Trophoblast cell (in vitro differentiated cells and primary cell): ENCODE data around the gene SCAPER.

Experiments
- DNase-seq, 2 donors: peaks; one replicate each; pipeline ENCODE4 v3.0.0-alpha.2; 2016
- H2AFZ ChIP-seq: 2 replicates; pipeline ENCODE4 v1.6.1; 2013; ENCODE audit warnings: low read length, moderate library complexity, mild to moderate bottlenecking; ENCODE audit not compliant: insufficient read depth, poor library complexity
- H2AK5ac ChIP-seq: 2 replicates; pipeline ENCODE4 v1.6.1; 2013; ENCODE audit warnings: mild to moderate bottlenecking, low read length
- H2BK120ac ChIP-seq: 2 replicates; pipeline ENCODE4 v1.6.1; 2013; ENCODE audit warnings: low read length, mild to moderate bottlenecking, moderate library complexity; ENCODE audit not compliant: insufficient read depth, poor library complexity
- H2BK12ac ChIP-seq: 2 replicates; pipeline ENCODE4 v1.6.1; 2013; ENCODE audit warnings: mild to moderate bottlenecking, low read length, moderate library complexity
- H2BK5ac ChIP-seq: 2 replicates; pipeline ENCODE4 v1.6.1; 2013; ENCODE audit warnings: low read length, low read depth, moderate library complexity, mild to moderate bottlenecking; ENCODE audit not compliant: poor library complexity
- H3K14ac ChIP-seq: 2 replicates; pipeline ENCODE4 v1.6.1; 2013; ENCODE audit warnings: mild to moderate bottlenecking, low read length
- H3K18ac ChIP-seq: 2 replicates; pipeline ENCODE4 v1.6.1; 2013; ENCODE audit warnings: mild to moderate bottlenecking, low read length
- H3K23ac ChIP-seq: 2 replicates; pipeline ENCODE4 v1.6.1; 2013; ENCODE audit warnings: low read length
- H3K27ac ChIP-seq: 2 replicates; pipeline ENCODE4 v1.5.1; 2013; ENCODE audit warnings: low read depth, mild to moderate bottlenecking, inconsistent platforms, low read length, moderate library complexity
- H3K27me3 ChIP-seq: 2 replicates; pipeline ENCODE4 v1.6.1; 2013; ENCODE audit warnings: inconsistent platforms, mild to moderate bottlenecking, low read length, moderate library complexity; ENCODE audit not compliant: insufficient read depth
- H3K36me3 ChIP-seq, 2 experiments: 1 replicate in 1 of 2; 2 replicates in 1 of 2; pipeline ENCODE4 v1.6.1; 2013; ENCODE audit warnings: low read length in 2 of 2, mild to moderate bottlenecking in 2 of 2, moderate library complexity in 1 of 2; ENCODE audit not compliant: insufficient read depth in 2 of 2, control insufficient read depth in 1 of 2
- H3K4ac ChIP-seq: 2 replicates; pipeline ENCODE4 v1.6.1; 2013; ENCODE audit warnings: low read depth, mild to moderate bottlenecking, low read length, moderate library complexity
- H3K4me1 ChIP-seq, 2 experiments: 1 replicate in 1 of 2; 2 replicates in 1 of 2; pipeline ENCODE4 v1.6.1; 2013; ENCODE audit warnings: low read length in 2 of 2, mild to moderate bottlenecking in 2 of 2, moderate library complexity in 1 of 2; ENCODE audit not compliant: insufficient read depth in 2 of 2, control insufficient read depth in 1 of 2
- H3K4me2 ChIP-seq: 2 replicates; pipeline ENCODE4 v1.6.1; 2013; ENCODE audit warnings: inconsistent platforms, mild to moderate bottlenecking, low read length, moderate library complexity
- H3K4me3 ChIP-seq: 2 replicates; pipeline ENCODE4 v1.5.1; 2013; ENCODE audit warnings: mild to moderate bottlenecking, low read depth, low read length, inconsistent platforms
- H3K79me1 ChIP-seq: one replicate; pipeline ENCODE4 v1.6.1; 2013; ENCODE audit warnings: low read length
- H3K79me2 ChIP-seq: 2 replicates; pipeline ENCODE4 v1.6.1; 2013; ENCODE audit warnings: low read length, mild to moderate bottlenecking; ENCODE audit not compliant: control insufficient read depth, insufficient read depth, poor library complexity
- H3K9ac ChIP-seq: 2 replicates; pipeline ENCODE4 v1.6.1; 2013; ENCODE audit warnings: mild to moderate bottlenecking, low read length
- H3K9me3 ChIP-seq: 2 replicates; pipeline ENCODE4 v1.6.1; 2013; ENCODE audit warnings: low read depth, mild to moderate bottlenecking, control low read depth, inconsistent platforms, low read length; ENCODE audit not compliant: insufficient read depth
- H4K12ac ChIP-seq: 2 replicates; pipeline ENCODE4 v1.6.1; 2013; ENCODE audit warnings: low read depth, mild to moderate bottlenecking, low read length, moderate library complexity
- H4K8ac ChIP-seq: 2 replicates; pipeline ENCODE4 v1.6.1; 2013; ENCODE audit warnings: low read depth, mild to moderate bottlenecking, low read length, moderate library complexity
- H4K91ac ChIP-seq: one replicate; pipeline ENCODE4 v1.6.1; 2013; ENCODE audit warnings: low read depth, mild to moderate bottlenecking, low read length, moderate library complexity
- WGBS: extraction: QIAGEN DNeasy Blood & Tissue Kit; methylation state at CpG from one replicate; pipeline ENCODE4 v1.1.7; 2013; ENCODE audit warnings: missing lambda C conversion rate; ENCODE audit not compliant: insufficient read length, insufficient coverage; ENCODE audit errors: extremely low coverage; 5-methylcytosine and 5-hydroxymethylcytosine counted together

Gene SCAPER

GRCh38 chr15:76451540-76451939, 453.6 kb downstream of the SCAPER start:
- H3K79me1 ChIP-seq: no peaks in the 10 kb centered on the region
- WGBS: no CpG with 5 or more reads among the region's 1 CpG

GRCh38 chr15:76449455-76449854, 455.7 kb downstream of the SCAPER start:
- no CpG with 5 or more reads among the region's 1 CpG for WGBS
- H3K4me3 ChIP-seq: no peak overlapping the region
- no peak overlapping the region for H3K4ac ChIP-seq
- no peaks in the 10 kb centered on the region for H3K36me3 ChIP-seq
- H2BK5ac ChIP-seq: no peak overlapping the region
- no peaks in the 10 kb centered on the region for H3K79me2 ChIP-seq
- no peak overlapping the region for H2BK12ac ChIP-seq
- DNase-seq: no peak
- H3K4me2 ChIP-seq: no peak overlapping the region
- H2AK5ac ChIP-seq: no peak overlapping the region
- no peak overlapping the region for H3K18ac ChIP-seq
- H2AFZ ChIP-seq: no peak overlapping the region
- H3K79me1 ChIP-seq: no peaks in the 10 kb centered on the region
- H3K4me1 ChIP-seq: no peaks in the 10 kb centered on the region
- no peak overlapping the region for H3K23ac ChIP-seq
- H2BK120ac ChIP-seq: no peak overlapping the region
- no peak overlapping the region for H3K14ac ChIP-seq
- H4K91ac ChIP-seq: no peak overlapping the region
- H3K27ac ChIP-seq: no peak overlapping the region
- no peak overlapping the region for H4K8ac ChIP-seq
- no peak overlapping the region for H3K9ac ChIP-seq
- H4K12ac ChIP-seq: no peak overlapping the region
- no peaks in the 10 kb centered on the region for H3K27me3 ChIP-seq
- no peaks in the 10 kb centered on the region for H3K9me3 ChIP-seq

More at GRCh38 chr15:76451540-76451939, 453.6 kb downstream of the SCAPER start:
- Histone ChIP-seq H2BK120ac (no peak overlapping the region), H4K12ac (no peak overlapping the region), H3K9me3 (no peaks in the 10 kb centered on the region), H4K8ac (no peak overlapping the region), H3K4ac (no peak overlapping the region), H3K14ac (no peak overlapping the region), H3K4me2 (no peak overlapping the region), H3K27ac (no peak overlapping the region), H3K27me3 (no peaks in the 10 kb centered on the region), H3K18ac (no peak overlapping the region), H3K36me3 (no peaks in the 10 kb centered on the region), H3K4me3 (no peak overlapping the region), H3K23ac (no peak overlapping the region), H2AFZ (no peak overlapping the region), H4K91ac (no peak overlapping the region), H2BK12ac (no peak overlapping the region), H2AK5ac (no peak overlapping the region), H3K79me2 (no peaks in the 10 kb centered on the region), H3K4me1 (no peaks in the 10 kb centered on the region), H3K9ac (no peak overlapping the region), H2BK5ac (no peak overlapping the region)
- DNase-seq: no peak

- H3K27me3 ChIP-seq: no peaks in the 10 kb centered on the region
- H3K79me2 ChIP-seq: no peaks in the 10 kb centered on the region
- no peak overlapping the region for H3K14ac ChIP-seq
- no peak overlapping the region for H3K4me3 ChIP-seq
- no peak overlapping the region for H2AK5ac ChIP-seq
- no peak overlapping the region for H4K12ac ChIP-seq
- H3K4me2 ChIP-seq: no peak overlapping the region
- no peak overlapping the region for H3K27ac ChIP-seq
- WGBS: no CpG with 5 or more reads among the region's 2 CpGs
- H3K9me3 ChIP-seq: no peaks in the 10 kb centered on the region
- H3K4me1 ChIP-seq: no peaks in the 10 kb centered on the region
- no peak overlapping the region for H3K9ac ChIP-seq
- no peak overlapping the region for H3K23ac ChIP-seq
- H3K79me1 ChIP-seq: no peaks in the 10 kb centered on the region
- no peak overlapping the region for H2BK120ac ChIP-seq
- no peak overlapping the region for H3K18ac ChIP-seq
- no peak overlapping the region for H4K8ac ChIP-seq
- H3K36me3 ChIP-seq: no peaks in the 10 kb centered on the region
- H3K4ac ChIP-seq: no peak overlapping the region
- no peak overlapping the region for H2BK5ac ChIP-seq
- H2AFZ ChIP-seq: no peak overlapping the region
- no peak for DNase-seq
- H2BK12ac ChIP-seq: no peak overlapping the region
- no peak overlapping the region for H4K91ac ChIP-seq
Observed at GRCh38 chr15:76448755-76449154, 456.4 kb downstream of the SCAPER start.

GRCh38 chr15:76447728-76448441, 457.3 kb downstream of the SCAPER start:
- Histone ChIP-seq H3K27me3 (no peaks in the 10 kb centered on the region), H4K12ac (no peak overlapping the region), H3K27ac (no peak overlapping the region), H3K4me2 (no peak overlapping the region), H2BK120ac (no peak overlapping the region), H3K4me1 (no peaks in the 10 kb centered on the region), H3K4ac (no peak overlapping the region), H2BK5ac (no peak overlapping the region), H3K36me3 (no peaks in the 10 kb centered on the region), H4K91ac (no peak overlapping the region), H4K8ac (no peak overlapping the region), H3K4me3 (no peak overlapping the region), H2AK5ac (no peak overlapping the region), H3K9ac (no peak overlapping the region), H3K14ac (no peak overlapping the region), H2BK12ac (no peak overlapping the region), H3K9me3 (no peaks in the 10 kb centered on the region), H2AFZ (no peak overlapping the region), H3K18ac (no peak overlapping the region), H3K23ac (no peak overlapping the region), H3K79me2 (no peaks in the 10 kb centered on the region), H3K79me1 (no peaks in the 10 kb centered on the region)
- no peak for DNase-seq
- no CpG with 5 or more reads among the region's 2 CpGs for WGBS
